ENCODE measurements around the gene CATSPERZ. TPM values are rescaled to one million over a fixed set of nuclear protein-coding genes. Genes with fewer than 3 reads are reported as not detected.
A peak's percentile ranks its signal among the peaks of the same experiment; 100 is the strongest.

CATSPERZ gene
- total and polyA plus RNA-seq, 2 experiments from 2014 or later = 0.46 TPM; not detected in 1

- no peaks in the 10 kb centered on the region for H3K9me2 ChIP-seq (replicated peaks; ENCODE audit: insufficient read depth)
- no peaks in the 10 kb centered on the region for H4K20me1 ChIP-seq (ENCODE audit: insufficient read depth, poor library complexity, severe bottlenecking)
- TF ChIP-seq CTCF (IDR thresholded peaks at IDR 0.05; ENCODE audit: poor library complexity) (no peak), EZH2phosphoT487 (IDR thresholded peaks at IDR 0.05; ENCODE audit: low read depth, severe bottlenecking, unreplicated experiment) (peak; percentile 39), EZH2 (IDR thresholded peaks at IDR 0.05; ENCODE audit: borderline replicate concordance) (peak; percentile 36)
- DNase-seq (ENCODE audit: low spot score) = no peak
- no peaks in the 10 kb centered on the region for H3K9me3 ChIP-seq (ENCODE audit: low read depth)
- peaks cover 72% of the 10 kb centered on the region for H3K27me3 ChIP-seq
- H3K4me2 ChIP-seq = peak overlapping the region; percentile 89
- peaks cover 4% of the 10 kb centered on the region for H3K4me1 ChIP-seq (ENCODE audit: insufficient read depth)
- no peaks in the 10 kb centered on the region for H3K79me2 ChIP-seq
- no peak overlapping the region for H3K27ac ChIP-seq
- H3K36me3 ChIP-seq (replicated peaks; ENCODE audit: insufficient read depth, low read depth) = no peaks in the 10 kb centered on the region
- H3K4me3 ChIP-seq = peak overlapping the region; percentile 23
- WGBS (ENCODE audit: low lambda C conversion rate, missing lambda C conversion rate) = 6% methylated on average over 21 of the region's 96 CpGs
- no peak overlapping the region for H2AFZ ChIP-seq
Observed at GRCh38 chr11:64291752-64292459, 8.3 kb upstream of the CATSPERZ start.

GRCh38 chr11:64292460-64293254 lies 7.5 kb upstream of the CATSPERZ start:
- Histone ChIP-seq H3K4me2 (peak overlapping the region; percentile 89), H3K27ac (no peak overlapping the region), H3K36me3 (replicated peaks; ENCODE audit: insufficient read depth, low read depth) (no peaks in the 10 kb centered on the region), H3K27me3 (peaks cover 79% of the 10 kb centered on the region), H3K79me2 (no peaks in the 10 kb centered on the region), H4K20me1 (ENCODE audit: insufficient read depth, poor library complexity, severe bottlenecking) (no peaks in the 10 kb centered on the region), H3K4me1 (ENCODE audit: insufficient read depth) (peaks cover 4% of the 10 kb centered on the region), H3K9me3 (ENCODE audit: low read depth) (no peaks in the 10 kb centered on the region), H3K9me2 (replicated peaks; ENCODE audit: insufficient read depth) (no peaks in the 10 kb centered on the region), H2AFZ (no peak overlapping the region), H3K4me3 (peak overlapping the region; percentile 23)
- TF ChIP-seq CTCF (IDR thresholded peaks at IDR 0.05; ENCODE audit: poor library complexity) = no peak
- TF ChIP-seq EZH2phosphoT487 (IDR thresholded peaks at IDR 0.05; ENCODE audit: low read depth, severe bottlenecking, unreplicated experiment) = peak; percentile 40
- DNase-seq (ENCODE audit: low spot score) = no peak
- WGBS (ENCODE audit: low lambda C conversion rate, missing lambda C conversion rate) = 59% methylated on average over 25 of the region's 42 CpGs

- Histone ChIP-seq H3K9me3 (ENCODE audit: low read depth) (no peaks in the 10 kb centered on the region), H3K4me1 (ENCODE audit: insufficient read depth) (peaks cover 13% of the 10 kb centered on the region), H3K27me3 (peaks cover 98% of the 10 kb centered on the region), H3K79me2 (no peaks in the 10 kb centered on the region), H3K27ac (no peak overlapping the region), H3K4me3 (no peak overlapping the region), H3K9me2 (replicated peaks; ENCODE audit: insufficient read depth) (no peaks in the 10 kb centered on the region), H2AFZ (no peak overlapping the region), H3K4me2 (no peak overlapping the region), H4K20me1 (ENCODE audit: insufficient read depth, poor library complexity, severe bottlenecking) (no peaks in the 10 kb centered on the region), H3K36me3 (replicated peaks; ENCODE audit: insufficient read depth, low read depth) (no peaks in the 10 kb centered on the region)
- WGBS (ENCODE audit: low lambda C conversion rate, missing lambda C conversion rate) = 100% methylated on average over 1 of the region's 3 CpGs
- DNase-seq (ENCODE audit: low spot score) = no peak
- TF ChIP-seq CTCF (IDR thresholded peaks at IDR 0.05; ENCODE audit: poor library complexity) = no peak
- TF ChIP-seq EZH2phosphoT487 (IDR thresholded peaks at IDR 0.05; ENCODE audit: low read depth, severe bottlenecking, unreplicated experiment) = no peak
- TF ChIP-seq EZH2 (IDR thresholded peaks at IDR 0.05; ENCODE audit: borderline replicate concordance) = no peak
Observed at GRCh38 chr11:64294774-64295173, 5.4 kb upstream of the CATSPERZ start.

All from hepatocyte (in vitro differentiated cells).